GM12872 (cell line): ENCODE data around the gene ZNF678.

Experiments
- TF ChIP-seq, protein P1 (sequence below): IDR thresholded peaks from 3 replicates; pipeline ENCODE4 v1.5.1; 2011; ENCODE audit warnings: low read depth, mild to moderate bottlenecking, low read length, moderate library complexity; ENCODE audit not compliant: insufficient read depth

The ZNF678 gene

DNA sequence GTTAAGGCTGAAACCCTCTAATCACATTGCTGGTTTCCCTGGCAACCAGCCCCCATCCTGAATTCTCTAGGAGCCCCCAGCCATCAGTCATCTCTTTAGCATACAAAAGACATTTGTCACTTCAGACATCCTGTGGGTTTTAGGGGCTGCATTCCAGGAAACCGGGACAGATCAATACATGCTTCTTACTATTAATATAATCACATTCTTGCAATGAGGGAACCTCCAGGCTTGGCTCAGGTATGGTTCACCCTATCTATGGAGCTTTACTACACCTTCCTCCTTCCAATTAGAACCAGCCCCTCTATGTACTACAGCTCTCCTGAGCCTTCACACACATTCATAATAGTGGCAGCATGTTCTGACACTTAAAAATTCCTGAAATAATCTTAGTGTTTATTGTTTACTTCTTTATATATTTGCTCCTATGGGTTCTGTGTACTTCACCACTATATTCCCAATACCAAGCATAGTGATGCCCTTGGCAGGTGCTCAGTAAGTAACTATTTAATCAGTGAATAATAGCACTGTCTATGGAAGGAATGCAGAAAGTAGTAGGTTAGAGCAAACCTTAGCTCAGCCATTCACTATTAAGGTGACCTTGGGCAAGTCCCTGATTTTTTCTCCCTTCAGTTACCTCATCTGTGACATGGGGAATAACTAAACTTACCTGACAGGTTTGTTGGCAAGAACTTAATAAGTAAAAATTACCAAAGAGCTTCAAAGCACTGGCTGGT is 59.6 kb downstream of the ZNF678 start:
- TF ChIP-seq, protein P1, sequence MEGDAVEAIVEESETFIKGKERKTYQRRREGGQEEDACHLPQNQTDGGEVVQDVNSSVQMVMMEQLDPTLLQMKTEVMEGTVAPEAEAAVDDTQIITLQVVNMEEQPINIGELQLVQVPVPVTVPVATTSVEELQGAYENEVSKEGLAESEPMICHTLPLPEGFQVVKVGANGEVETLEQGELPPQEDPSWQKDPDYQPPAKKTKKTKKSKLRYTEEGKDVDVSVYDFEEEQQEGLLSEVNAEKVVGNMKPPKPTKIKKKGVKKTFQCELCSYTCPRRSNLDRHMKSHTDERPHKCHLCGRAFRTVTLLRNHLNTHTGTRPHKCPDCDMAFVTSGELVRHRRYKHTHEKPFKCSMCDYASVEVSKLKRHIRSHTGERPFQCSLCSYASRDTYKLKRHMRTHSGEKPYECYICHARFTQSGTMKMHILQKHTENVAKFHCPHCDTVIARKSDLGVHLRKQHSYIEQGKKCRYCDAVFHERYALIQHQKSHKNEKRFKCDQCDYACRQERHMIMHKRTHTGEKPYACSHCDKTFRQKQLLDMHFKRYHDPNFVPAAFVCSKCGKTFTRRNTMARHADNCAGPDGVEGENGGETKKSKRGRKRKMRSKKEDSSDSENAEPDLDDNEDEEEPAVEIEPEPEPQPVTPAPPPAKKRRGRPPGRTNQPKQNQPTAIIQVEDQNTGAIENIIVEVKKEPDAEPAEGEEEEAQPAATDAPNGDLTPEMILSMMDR, result no peak

- TF ChIP-seq, protein P1, result no peak
Measured at GRCh38 chr1:227632325-227632724, 69.0 kb downstream of the ZNF678 start.

- TF ChIP-seq, protein P1, result no peak
Measured at GRCh38 chr1:227635596-227635995, 72.2 kb downstream of the ZNF678 start.

DNA sequence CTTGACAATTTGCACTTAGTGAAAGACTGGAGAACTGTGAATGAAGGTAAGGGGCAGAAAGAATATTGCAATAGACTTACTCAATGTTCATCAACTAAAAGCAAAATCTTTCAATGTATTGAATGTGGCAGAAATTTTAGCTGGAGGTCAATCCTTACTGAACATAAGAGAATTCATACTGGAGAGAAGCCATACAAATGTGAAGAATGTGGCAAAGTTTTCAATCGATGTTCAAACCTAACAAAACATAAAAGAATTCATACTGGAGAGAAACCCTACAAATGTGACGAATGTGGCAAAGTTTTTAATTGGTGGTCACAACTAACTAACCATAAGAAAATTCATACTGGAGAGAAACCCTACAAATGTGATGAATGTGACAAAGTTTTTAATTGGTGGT is 91.1 kb downstream of the ZNF678 start:
- TF ChIP-seq, protein P1, result no peak

DNA sequence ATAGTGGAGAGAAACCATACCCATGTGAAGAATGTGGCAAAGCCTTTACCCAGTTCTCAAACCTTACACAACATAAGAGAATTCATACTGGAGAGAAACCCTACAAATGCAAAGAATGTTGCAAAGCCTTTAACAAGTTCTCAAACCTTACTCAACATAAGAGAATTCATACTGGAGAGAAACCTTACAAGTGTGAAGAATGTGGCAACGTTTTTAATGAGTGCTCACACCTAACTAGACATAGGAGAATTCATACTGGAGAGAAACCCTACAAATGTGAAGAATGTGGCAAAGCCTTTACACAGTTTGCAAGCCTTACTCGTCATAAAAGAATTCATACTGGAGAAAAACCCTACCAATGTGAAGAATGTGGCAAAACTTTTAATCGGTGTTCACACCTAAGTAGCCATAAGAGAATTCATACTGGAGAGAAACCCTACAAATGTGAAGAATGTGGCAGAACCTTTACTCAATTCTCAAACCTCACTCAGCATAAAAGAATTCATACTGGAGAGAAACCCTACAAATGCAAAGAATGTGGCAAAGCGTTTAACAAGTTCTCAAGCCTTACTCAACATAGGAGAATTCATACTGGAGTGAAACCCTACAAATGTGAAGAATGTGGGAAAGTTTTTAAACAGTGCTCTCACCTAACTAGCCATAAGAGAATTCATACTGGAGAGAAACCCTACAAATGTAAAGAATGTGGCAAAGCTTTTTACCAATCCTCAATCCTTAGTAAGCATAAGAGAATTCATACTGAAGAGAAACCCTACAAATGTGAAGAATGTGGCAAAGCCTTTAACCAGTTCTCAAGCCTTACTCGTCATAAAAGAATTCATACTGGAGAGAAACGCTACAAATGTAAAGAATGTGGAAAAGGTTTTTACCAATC is 91.7 kb downstream of the ZNF678 start:
- TF ChIP-seq, protein P1, result no peak

DNA sequence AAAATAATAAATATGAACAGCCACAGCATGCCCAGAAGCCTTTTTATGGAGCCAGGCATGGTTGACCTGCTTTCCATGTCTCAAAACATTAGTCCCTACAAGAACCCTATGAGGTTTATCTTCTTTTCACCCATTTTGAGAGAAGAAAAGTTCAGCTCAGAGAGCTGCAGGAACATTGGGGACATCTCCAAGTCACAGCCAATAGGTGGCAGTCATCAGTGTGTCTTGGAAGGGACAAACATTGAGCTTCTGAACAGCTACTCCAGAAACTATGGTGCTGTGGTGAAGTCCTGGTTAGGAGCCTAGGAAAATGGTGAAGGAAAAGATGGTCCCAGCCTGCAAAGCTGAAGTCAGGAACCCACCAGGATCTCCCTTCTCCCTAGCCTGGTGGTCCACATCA is 98.1 kb downstream of the ZNF678 start:
- TF ChIP-seq, protein P1, result no peak

- TF ChIP-seq, protein P1, result no peak
Measured at GRCh38 chr1:227662933-227663332, 99.6 kb downstream of the ZNF678 start.
